ENCODE results near the gene DBX1.
A peak's percentile ranks its signal among the peaks of the same experiment; 100 is the strongest.

Gene DBX1

DNA sequence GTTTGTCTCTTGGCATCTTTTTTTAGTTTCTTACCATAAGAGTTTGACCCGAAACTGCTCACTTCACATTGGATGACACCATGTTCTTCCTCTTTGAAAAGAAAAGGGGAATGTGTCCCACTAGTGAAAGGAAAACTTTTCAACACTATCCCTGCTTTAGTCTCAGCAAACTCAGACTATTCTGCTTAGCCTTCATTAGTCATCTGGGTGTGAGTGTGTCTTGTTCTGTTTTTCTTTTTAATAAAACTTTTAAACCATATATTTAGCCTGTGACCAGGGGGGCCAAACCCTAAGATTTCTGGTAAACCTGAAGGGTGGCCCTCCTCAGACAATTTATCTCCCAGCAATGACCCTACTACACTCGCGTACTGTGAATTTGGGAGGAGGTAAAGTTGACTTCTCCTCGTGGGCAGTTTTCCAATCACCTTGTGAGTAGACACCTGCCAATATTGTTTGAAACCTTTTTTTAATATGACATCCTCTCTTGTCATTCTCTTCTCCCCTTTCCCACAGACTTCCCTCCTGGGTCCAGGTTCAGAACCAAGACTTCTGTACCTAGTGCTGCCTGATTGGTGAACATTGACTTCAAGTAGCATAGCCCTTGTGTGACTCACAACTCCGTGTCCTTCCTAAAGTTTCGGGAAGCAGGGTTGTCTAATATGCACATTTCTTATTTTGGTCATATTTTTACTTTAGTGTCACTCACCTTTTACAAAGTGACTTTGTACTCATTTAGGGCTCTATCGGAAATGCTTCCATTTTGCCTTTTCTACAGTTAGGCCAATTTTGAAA lies 39.9 kb downstream of the DBX1 start:
- Mint-ChIP-seq H3K36me3 (peaks cover 0 to 7% of the 10 kb centered on the region in 2 donors), H3K4me1 (no peaks in the 10 kb centered on the region), H3K27me3 (peaks cover 7 to 16% of the 10 kb centered on the region in 2 donors), H3K4me3 (no peak overlapping the region), H3K9me3 (no peaks in the 10 kb centered on the region), H3K27ac (no peak overlapping the region)
- ATAC-seq (replicated peaks), result no peak
- DNase-seq, result no peak

DNA sequence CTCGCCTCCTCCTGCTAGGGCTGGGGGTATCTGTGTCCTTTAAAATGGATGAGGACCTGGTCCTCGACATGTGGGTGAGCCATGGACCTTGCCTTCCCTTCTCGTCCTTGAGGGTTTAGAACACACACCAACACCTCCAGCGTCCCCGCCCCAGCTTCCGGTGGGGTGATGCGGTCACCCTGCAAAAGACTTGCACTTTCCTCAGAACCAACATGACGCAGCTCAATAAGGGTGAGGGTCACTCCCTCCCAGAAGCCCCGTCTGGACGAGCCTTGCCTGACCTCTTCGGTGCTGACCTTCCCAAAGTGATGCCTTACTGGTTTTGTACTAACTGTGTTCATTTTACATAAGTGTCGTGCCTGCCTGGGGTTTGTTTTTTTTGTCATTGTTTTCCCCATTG lies 41.0 kb downstream of the DBX1 start:
- no peak overlapping the region for H3K4me3 Mint-ChIP-seq
- peaks cover 12 to 16% of the 10 kb centered on the region in 2 donors for H3K27me3 Mint-ChIP-seq
- no peak overlapping the region for H3K27ac Mint-ChIP-seq
- DNase-seq (no peak), ATAC-seq (replicated peaks) (no peak)
- no peaks in the 10 kb centered on the region for H3K9me3 Mint-ChIP-seq
- no peaks in the 10 kb centered on the region for H3K4me1 Mint-ChIP-seq
- H3K36me3 Mint-ChIP-seq, result peaks cover 0 to 7% of the 10 kb centered on the region in 2 donors

DNA sequence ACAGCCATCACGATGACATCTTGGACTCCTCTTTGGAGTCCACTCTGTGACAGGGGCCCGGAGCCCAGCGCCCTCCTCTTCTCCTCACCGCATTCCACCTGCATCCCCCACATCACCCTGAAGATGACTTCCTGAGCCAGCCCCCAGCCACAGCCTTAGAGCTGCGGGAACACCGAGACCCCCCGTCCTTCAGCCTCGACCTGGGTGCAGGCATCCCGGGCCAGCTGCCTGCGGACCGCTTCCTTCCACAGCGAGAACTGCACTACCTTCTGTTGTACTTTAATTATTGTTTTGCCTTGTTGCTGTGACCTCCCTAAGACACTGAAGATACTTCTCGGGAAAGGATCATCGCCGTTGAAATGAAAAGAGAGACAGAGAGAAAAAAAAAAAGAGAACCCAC lies 42.1 kb downstream of the DBX1 start:
- H3K9me3 Mint-ChIP-seq, result no peaks in the 10 kb centered on the region
- H3K36me3 Mint-ChIP-seq, result peaks cover 0 to 7% of the 10 kb centered on the region in 2 donors
- H3K4me3 Mint-ChIP-seq, result no peak overlapping the region
- no peak for ATAC-seq (replicated peaks)
- H3K4me1 Mint-ChIP-seq, result peaks cover 1% of the 10 kb centered on the region in 2 donors
- H3K27me3 Mint-ChIP-seq, result peaks cover 12 to 16% of the 10 kb centered on the region in 2 donors
- DNase-seq, result no peak
- no peak overlapping the region for H3K27ac Mint-ChIP-seq

DNA sequence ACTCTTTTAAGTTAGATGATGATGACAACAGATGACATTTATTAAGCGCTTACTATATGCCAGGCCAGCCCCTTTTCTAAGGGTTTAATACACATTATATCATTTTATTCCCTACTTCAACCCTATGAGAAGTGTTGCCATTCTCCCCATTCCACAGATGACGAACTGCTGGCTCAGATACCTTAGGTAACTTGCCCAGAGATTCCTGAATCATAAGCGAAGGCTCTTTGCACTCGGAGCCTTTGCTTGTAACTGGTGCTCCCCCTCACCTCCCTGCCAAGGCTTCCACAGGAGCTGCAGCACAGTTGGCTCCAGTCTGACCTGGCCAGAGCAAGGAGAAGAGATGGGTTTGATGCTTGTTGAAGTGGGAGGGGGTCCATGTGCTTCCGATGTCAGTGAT lies 43.0 kb downstream of the DBX1 start:
- no peak for DNase-seq
- H3K36me3 Mint-ChIP-seq, result peaks cover 0 to 7% of the 10 kb centered on the region in 2 donors
- no peaks in the 10 kb centered on the region for H3K9me3 Mint-ChIP-seq
- peaks cover 6 to 8% of the 10 kb centered on the region in 2 donors for H3K4me1 Mint-ChIP-seq
- H3K27me3 Mint-ChIP-seq, result peaks cover 12 to 16% of the 10 kb centered on the region in 2 donors
- H3K27ac Mint-ChIP-seq, result no peak overlapping the region
- ATAC-seq (replicated peaks), result no peak
- H3K4me3 Mint-ChIP-seq, result no peak overlapping the region

DNA sequence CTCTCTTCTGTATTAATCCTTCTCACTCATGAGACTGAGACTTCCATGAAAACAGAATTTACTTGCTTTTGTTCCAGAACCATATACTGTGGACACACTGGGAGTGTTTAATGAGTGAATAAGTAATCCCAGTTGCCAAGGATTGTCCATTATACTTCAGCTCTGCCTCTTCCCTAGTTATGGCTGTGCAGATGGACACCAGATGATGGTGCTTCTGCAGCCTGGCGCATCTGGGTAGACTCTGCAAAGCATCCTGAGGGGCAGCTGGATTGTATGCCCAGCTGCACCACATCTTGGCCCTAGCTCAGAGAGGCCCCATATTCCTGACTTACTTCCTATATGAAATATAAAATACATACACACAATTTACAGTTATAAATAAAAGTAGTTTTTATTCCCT lies 43.5 kb downstream of the DBX1 start:
- no peaks in the 10 kb centered on the region for H3K9me3 Mint-ChIP-seq
- peaks cover 8 to 12% of the 10 kb centered on the region in 2 donors for H3K27me3 Mint-ChIP-seq
- peaks cover 0 to 7% of the 10 kb centered on the region in 2 donors for H3K36me3 Mint-ChIP-seq
- DNase-seq (no peak), ATAC-seq (replicated peaks) (no peak)
- no peak overlapping the region for H3K4me3 Mint-ChIP-seq
- no peak overlapping the region for H3K27ac Mint-ChIP-seq
- peaks cover 6 to 8% of the 10 kb centered on the region in 2 donors for H3K4me1 Mint-ChIP-seq

DNA sequence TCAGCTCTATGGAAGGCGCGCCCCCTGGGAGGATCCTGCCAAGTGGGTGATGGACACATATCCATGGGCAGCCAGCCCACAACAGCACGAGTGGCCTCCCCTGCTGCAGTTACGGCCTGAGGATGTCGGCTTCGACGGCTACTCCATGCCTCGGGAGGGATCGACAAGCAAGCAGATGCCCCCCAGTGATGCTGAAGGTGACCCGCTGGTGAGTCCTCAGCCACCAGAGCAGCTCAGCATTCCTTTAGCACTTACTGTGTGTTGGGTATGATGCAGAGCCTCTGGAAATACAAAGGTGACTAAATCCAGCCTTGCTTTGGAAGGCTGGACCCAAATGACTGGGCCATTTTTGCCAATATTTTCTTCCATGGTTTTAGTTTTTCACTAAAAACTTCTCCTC lies 45.7 kb downstream of the DBX1 start:
- ATAC-seq (replicated peaks), result no peak
- Mint-ChIP-seq H3K36me3 (peaks cover 0 to 7% of the 10 kb centered on the region in 2 donors), H3K4me1 (peaks cover 6 to 19% of the 10 kb centered on the region in 2 donors), H3K9me3 (no peaks in the 10 kb centered on the region), H3K4me3 (no peak overlapping the region), H3K27ac (no peak overlapping the region), H3K27me3 (peaks cover 9 to 17% of the 10 kb centered on the region in 2 donors)
- no peak for DNase-seq

DNA sequence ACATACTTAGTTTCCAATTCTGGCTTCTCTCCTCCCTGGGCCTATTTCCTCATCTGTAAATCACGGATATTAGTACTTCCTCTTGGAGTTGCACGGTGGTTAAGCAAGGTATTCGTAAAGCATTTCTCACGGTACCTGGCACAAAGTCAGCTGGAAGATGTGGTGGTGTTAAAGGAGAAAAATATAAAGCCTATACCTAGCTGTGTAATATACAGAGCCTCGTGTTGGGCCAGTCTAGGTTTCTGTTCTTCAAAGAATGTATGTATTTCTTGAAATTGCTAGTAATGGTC lies 47.2 kb downstream of the DBX1 start:
- H3K4me1 Mint-ChIP-seq, result peaks cover 6 to 19% of the 10 kb centered on the region in 2 donors
- H3K27ac Mint-ChIP-seq, result no peak overlapping the region
- no peak overlapping the region for H3K4me3 Mint-ChIP-seq
- peaks cover 9 to 11% of the 10 kb centered on the region in 2 donors for H3K27me3 Mint-ChIP-seq
- ATAC-seq (replicated peaks), result peak; percentile 25 to 41
- no peaks in the 10 kb centered on the region for H3K9me3 Mint-ChIP-seq
- no peaks in the 10 kb centered on the region for H3K36me3 Mint-ChIP-seq
- no peak for DNase-seq

DNA sequence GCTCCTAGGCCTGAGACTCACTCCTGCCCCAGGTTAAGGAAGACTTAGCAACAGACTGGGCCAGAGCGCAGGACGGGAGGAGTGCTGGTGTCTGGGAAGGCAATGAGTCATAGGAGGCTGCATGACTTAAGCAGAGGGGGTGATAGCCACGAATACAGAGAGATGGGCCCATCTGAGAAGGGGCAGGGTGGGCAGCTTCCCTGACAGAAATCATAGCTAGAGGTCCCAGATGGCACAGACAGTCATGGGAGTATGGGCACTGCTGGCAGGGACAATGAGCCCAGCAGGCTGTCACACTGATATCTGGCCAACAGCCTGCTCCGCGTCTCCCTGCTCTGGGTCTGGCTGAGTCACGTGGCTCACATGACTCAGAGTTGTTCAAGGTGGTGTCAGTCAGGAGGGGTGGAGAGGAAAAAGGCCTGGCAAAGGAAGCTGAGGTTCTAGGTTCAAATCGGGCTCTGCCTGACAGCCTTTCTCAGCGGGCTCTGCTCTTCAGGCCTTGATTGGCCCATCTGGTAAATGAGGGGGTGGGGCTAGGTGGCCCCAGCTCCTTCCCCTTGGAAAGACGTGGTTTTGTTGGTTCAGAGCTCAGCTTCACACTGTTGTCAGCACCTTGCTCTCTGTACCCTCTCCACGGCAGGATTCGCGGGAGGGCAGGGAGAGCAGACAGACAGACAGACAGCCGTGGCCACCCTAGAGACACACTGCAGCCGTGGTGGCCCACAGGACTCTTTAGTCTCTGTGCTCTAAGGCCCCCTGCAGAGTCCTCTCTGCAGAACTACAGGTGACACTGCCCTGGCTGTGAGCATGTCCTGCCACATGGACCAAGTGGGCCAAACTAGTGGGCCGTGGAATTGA lies 47.8 kb downstream of the DBX1 start:
- no peak for DNase-seq

DNA sequence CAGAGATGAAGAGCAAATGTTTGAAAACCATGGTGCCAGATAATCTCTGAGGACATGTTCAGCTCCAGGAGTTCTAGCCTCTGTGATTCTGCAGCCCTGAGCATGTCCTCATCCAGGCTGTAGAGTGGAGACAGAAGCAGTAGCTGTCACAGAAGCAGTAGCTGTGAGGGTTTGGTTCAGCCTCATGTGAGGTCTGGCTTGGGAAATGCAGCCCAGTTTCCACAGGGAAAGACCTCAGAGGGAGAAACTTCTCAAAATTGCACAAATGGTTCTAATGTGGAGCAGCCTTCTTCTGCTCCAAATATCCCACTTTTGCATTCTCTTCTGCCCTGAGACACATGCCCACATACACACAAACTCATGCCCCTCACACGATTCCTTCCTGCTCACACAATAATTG lies 48.4 kb downstream of the DBX1 start:
- H3K36me3 Mint-ChIP-seq, result peaks cover 0 to 4% of the 10 kb centered on the region in 2 donors
- peaks cover 9 to 10% of the 10 kb centered on the region in 2 donors for H3K27me3 Mint-ChIP-seq
- no peaks in the 10 kb centered on the region for H3K9me3 Mint-ChIP-seq
- H3K4me3 Mint-ChIP-seq, result no peak overlapping the region
- no peak for ATAC-seq (replicated peaks)
- H3K4me1 Mint-ChIP-seq, result peaks cover 6 to 19% of the 10 kb centered on the region in 2 donors
- DNase-seq, result no peak
- H3K27ac Mint-ChIP-seq, result no peak overlapping the region

More for the DNA sequence above, 47.8 kb downstream of the DBX1 start:
- Mint-ChIP-seq H3K9me3 (no peaks in the 10 kb centered on the region), H3K4me3 (no peak overlapping the region), H3K36me3 (peaks cover 0 to 3% of the 10 kb centered on the region in 2 donors), H3K4me1 (peaks cover 6 to 19% of the 10 kb centered on the region in 2 donors), H3K27ac (no peak overlapping the region), H3K27me3 (peaks cover 9 to 10% of the 10 kb centered on the region in 2 donors)
- peak in 1 of 2 donors; percentile 30 for ATAC-seq (replicated peaks)

DNA sequence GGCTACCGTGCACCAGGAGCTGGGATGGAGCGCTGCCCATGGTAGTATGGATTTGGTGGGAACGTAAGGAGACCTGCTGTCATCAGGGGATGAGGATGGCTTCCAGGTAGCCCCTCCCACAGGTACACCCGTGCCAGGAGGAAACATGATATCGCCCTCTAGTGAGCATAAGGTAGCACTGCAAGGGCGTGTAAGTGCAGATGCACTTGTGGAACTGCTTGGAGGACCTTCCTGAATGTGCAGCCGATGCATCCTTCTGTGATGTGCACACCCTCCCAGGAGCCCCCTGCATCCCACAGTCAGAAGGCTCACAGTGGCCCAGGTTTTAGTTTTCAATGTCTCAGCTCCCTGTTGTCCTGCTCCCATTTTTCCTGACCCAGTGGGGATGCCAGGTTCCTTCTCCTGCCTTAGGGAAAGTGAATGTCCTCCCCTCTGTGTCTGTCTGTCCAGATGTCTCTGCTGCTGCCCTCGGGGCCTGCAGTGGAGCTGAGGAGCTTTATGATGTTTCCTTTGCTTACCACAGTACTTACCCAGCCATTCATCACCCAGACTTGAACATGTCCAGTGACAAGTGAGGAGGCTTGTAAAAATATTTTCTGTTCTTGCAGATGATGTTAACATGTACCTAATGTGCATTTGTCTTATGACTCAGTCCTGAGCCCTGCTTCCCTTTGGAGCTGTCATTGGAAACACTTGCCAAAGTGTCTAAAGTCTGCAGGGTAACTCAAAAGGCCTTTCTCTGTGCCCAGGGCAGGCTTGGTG lies 49.2 kb downstream of the DBX1 start:
- H3K9me3 Mint-ChIP-seq, result no peaks in the 10 kb centered on the region
- H3K4me3 Mint-ChIP-seq, result no peak overlapping the region
- peaks cover 6 to 19% of the 10 kb centered on the region in 2 donors for H3K4me1 Mint-ChIP-seq

DNA sequence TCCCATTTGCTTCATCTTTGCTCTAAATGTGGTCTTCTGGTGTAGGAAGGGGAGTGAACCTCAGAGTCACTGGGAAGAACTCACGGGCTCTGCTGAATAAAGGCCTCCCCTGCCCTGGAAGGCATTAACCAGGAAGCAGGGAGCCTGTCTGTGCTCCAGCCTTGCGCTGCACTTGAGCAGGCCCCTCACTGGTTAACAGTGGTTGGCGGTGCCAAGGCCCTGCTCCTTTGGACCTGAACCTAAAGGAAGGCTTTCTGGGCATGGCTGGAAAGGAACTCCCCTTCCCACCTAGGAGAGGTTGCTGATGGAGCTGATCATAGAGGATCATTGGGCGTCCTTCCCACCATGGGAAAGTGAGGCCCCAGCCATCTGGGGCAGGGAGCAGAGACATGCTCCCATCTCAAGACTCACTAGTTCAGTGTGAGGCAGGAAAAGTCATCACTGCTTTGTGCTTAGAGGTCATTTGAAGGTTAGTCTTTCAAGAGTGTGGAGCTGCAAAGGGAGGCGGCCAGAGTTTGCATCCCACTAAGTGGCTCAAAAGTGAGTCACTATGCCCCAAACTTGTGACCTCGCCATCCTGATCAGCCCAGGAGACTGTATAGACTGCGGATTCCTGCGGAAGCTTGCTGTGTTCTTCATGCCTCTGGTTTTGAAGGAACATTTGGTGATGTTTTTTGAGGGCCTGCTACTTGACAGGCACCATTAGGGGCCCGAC lies 50.4 kb downstream of the DBX1 start:
- H3K4me1 Mint-ChIP-seq, result peaks cover 6 to 19% of the 10 kb centered on the region in 2 donors
- no peak overlapping the region for H3K27ac Mint-ChIP-seq
- H3K27me3 Mint-ChIP-seq, result peaks cover 6 to 13% of the 10 kb centered on the region in 2 donors
- H3K4me3 Mint-ChIP-seq, result no peak overlapping the region
- H3K9me3 Mint-ChIP-seq, result no peaks in the 10 kb centered on the region
- peaks cover 0 to 4% of the 10 kb centered on the region in 2 donors for H3K36me3 Mint-ChIP-seq
- DNase-seq (no peak), ATAC-seq (replicated peaks) (no peak)

More for the DNA sequence above, 49.2 kb downstream of the DBX1 start:
- DNase-seq (peak; percentile 53), ATAC-seq (replicated peaks) (peak; percentile 82 to 92)
- H3K27ac Mint-ChIP-seq, result no peak overlapping the region
- H3K36me3 Mint-ChIP-seq, result peaks cover 0 to 4% of the 10 kb centered on the region in 2 donors
- peaks cover 9 to 10% of the 10 kb centered on the region in 2 donors for H3K27me3 Mint-ChIP-seq

Measured in stimulated activated naive B cell treated with anti-CD40 and anti-IgM and Interleukin-4, amounts not matched to agents 10 μg/mL and 1 μg/mL and 100 μg/mL, for 72 hours (primary cell).